ENCODE data around the gene RAF1.

DNA sequence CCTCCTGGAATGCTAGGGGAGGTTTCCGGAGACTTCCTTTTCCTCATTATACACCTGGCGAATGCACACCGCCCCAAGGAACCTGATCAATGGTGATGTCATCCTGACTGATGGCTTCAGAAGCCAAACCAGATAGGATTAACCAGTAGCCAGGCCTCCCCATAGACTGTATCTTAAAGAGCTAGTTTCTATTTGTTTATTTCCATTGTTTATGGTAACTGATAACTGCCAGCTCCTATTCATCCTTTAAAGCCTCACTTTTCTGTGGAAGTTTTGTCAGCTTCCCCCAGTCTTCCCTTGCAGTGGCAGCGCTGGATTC is 118.5 kb downstream of the RAF1 start, which contains the start of gene MKRN2OS:
- TF ChIP-seq POLR2AphosphoS5 (IDR thresholded peaks at IDR 0.05): no peak
- TF ChIP-seq CTCF (IDR thresholded peaks at IDR 0.05 in 8 of 11, conservative IDR thresholded peaks at IDR 0.05 in 3 of 11): no peak

Data from spleen (tissue), 7 donors.